Stimulated activated CD8-positive, alpha-beta memory T cell treated with anti-CD3 and anti-CD28 coated beads, Interleukin-15, amount 100 ng/mL, for 24 hours (primary cell): ENCODE data around the gene TTC33.
"Not testable (repeated sequence)": the region's sequence is repeated elsewhere in the genome, so short reads cannot be mapped to it uniquely, and the experiment has no call there.

Experiments
- DNase-seq: peaks from one replicate; pipeline ENCODE4 v3.0.0-alpha.2; 2020; ENCODE audit warnings: low read depth

Gene TTC33

DNA sequence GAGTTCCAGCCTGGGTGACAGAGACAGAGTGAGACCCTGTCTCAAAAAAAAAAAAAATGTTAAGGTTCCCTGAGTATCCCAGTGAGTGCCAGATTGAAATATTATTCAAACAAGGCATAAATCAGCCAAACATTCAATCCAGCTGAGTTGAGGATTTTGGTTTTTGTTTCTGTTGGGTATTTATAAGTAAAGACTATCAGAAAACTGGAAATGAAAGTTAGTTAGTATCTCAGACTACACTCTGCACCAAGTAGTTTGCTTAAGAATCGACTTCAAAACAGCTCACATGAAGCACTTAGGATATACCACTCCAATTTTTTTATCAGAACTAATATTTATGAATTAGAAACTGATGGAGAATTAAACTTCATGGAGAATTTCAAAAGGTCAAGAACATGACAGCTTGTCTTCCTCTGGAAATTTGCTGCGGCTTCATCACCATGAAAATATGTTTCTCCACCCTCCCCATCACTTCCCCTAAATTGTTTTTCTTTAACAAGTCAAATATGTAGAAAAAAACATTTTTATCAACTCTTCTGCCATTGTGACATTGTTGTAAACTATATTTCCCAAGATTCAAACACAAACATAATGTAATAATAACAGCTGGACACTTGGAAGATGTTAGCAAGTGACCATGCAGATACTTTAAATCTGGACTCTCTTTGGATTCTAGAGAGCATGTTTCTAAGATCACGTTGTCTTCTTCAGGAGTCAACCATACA lies 186.1 kb downstream of the TTC33 start:
- DNase-seq = no peak

GRCh38 chr5:40568548-40568947 lies 187.2 kb downstream of the TTC33 start:
- no peak for DNase-seq

DNA sequence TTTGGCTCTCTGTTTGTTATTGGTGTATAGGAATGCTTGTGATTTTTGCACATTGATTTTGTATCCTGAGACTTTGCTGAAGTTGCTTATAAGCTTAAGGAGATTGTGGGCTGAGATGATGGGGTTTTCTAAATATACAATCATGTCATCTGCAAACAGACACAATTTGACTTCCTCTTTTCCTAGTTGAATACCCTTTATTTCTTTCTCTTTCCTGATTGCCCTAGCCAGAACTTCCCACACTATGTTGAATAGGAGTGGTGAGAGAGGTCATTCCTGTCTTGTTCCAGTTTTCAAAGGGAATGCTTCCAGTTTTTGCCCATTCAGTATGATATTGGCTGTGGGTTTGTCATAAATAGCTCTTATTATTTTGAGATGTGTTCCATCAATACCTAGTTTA lies 192.6 kb downstream of the TTC33 start:
- not testable (repeated sequence) for DNase-seq

GRCh38 chr5:40560474-40561110 lies 195.2 kb downstream of the TTC33 start:
- no peak for DNase-seq

- no peak for DNase-seq
Observed at GRCh38 chr5:40559306-40559705, 196.5 kb downstream of the TTC33 start.

- no peak for DNase-seq
Observed at GRCh38 chr5:40557501-40557900, 198.3 kb downstream of the TTC33 start.

- DNase-seq = no peak
Observed at GRCh38 chr5:40556811-40557210, 198.9 kb downstream of the TTC33 start.

GRCh38 chr5:40555886-40556285 lies 199.9 kb downstream of the TTC33 start:
- no peak for DNase-seq

DNA sequence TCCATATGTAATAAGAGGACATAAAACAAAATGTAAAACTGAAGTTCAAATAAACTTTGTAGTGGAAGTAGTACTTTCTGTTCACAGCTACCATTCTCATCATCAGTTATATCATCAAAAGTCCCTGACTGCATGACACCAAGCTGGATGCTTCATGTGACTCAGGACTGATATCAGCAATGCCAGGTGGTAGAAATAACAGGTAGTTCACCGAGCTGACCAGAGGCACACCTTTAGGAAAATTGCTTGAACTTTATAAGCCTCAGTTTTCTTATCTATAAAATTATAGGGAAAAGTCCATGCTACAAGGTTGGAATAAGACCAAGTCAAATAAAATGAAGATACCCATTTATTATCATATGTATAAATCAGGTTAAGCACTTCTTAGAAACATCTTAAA lies 200.9 kb downstream of the TTC33 start:
- no peak for DNase-seq

GRCh38 chr5:40554054-40554453 lies 201.7 kb downstream of the TTC33 start:
- no peak for DNase-seq

DNA sequence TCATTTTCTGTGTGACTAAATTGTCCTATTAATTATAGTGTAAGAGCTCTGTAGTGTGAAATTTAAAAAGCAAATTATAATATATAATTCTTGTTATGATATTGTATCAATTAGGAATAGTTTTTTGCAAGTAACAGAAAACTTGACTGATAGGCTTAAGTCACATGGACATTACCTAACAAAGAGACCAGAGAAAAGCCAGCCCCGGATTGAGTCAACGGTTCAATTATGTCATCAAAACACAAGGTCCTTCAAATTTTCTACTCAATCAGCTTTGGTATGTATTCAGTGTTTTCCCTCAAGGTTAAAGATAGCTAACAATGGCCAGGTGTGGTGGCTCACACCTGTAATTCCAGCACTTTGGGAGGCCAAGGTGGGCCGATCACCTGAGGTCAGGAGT lies 202.8 kb downstream of the TTC33 start:
- DNase-seq = no peak

GRCh38 chr5:40551496-40552491 lies 204.0 kb downstream of the TTC33 start:
- DNase-seq = no peak

GRCh38 chr5:40550481-40550880 lies 205.3 kb downstream of the TTC33 start:
- DNase-seq = no peak

GRCh38 chr5:40549616-40550015 lies 206.1 kb downstream of the TTC33 start:
- no peak for DNase-seq

DNA sequence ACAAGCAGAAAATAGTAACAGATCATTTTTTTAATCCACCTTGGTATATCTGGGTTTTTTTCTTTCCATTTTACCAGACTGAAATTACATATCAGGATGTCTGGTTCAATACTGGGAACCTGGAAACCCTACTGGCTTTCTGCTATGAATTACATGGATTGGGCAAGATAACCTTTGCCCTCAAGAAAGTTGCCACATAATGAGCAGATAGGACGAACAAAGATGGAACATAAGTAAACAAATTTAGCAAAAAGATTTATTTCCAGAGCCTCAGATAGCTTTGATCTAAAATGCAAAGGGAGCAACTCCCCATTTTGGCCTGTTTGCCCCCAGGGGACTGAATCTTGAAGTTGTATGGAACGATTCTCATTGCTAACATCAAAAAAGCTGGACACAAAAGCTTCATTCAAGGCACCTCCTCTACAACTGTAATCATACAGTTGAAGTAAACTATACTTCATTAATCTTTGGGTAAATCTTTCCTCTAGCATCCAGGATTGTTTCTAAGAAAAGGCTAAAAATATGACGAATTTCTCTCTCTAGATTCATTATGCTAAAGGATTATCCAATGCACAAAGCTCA lies 207.7 kb downstream of the TTC33 start:
- no peak for DNase-seq

- DNase-seq = no peak
Observed at GRCh38 chr5:40547557-40547956, 208.2 kb downstream of the TTC33 start.

DNA sequence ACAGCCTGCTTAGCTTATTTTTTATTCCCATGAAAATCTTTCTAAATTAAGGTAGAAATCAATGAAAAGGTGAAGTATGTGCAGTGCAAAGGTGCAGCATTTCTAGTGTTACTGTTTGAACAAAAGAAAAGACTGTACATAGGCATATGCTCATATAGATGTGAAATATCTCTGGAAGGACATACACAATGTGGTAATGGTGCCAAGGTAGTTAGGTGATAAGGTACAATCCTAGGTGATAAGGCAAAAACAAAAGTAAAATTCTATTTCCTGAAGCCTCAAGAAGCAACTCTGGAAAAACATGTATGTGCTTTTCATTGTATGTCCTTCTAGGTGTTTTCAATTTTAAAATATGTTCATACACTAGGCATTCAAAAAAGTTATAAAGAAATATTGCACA lies 215.5 kb downstream of the TTC33 start:
- no peak for DNase-seq

- no peak for DNase-seq
Observed at GRCh38 chr5:40524677-40525076, 231.1 kb downstream of the TTC33 start.

DNA sequence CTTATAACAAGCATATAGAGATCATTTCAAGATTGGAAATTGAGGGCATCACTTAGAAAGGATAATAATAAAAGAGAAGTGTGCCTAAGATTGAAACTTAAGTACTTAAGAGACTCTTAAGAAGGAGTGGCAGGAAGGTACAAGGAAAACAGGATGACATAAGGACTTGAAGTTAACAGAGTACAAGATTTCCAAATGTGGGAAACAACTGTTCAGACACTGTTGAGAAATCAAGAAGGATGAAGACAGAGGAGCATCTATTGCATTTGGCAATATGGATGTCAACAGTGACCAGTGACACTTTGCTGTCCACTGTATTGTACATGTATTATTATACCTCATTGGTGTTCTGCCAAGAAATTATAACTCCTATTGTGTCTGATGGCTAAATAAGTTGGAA lies 233.8 kb downstream of the TTC33 start:
- no peak for DNase-seq

DNA sequence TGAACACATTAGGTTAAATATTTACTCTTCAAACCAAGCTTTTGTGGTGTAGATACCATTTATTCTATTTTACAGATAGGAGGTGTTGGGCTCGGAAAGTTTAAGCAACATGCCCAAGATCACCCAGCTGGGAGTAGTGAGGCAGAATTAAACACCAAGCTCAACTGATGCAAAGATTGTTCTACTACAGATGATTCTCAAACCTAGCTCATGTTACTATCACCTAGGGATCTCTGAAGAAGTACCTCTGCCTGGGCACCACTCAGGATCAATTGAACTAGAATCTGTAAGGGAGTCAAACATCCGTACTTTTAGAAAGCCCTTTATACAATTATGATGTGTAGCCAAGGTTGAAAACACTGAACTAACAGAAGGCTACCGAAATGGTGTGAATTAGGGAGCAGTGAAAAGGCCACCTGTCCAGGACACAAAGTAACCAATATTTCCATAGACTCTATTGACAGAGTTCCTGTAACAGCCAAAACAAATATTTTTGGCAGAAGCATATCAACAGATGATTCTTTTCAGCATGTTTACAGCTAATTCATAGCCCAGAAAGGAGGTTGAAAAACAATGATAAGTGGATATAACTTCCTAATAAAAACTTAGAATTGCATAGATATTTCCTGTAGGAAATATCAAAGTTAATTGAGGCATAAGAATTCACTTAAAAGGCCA lies 234.5 kb downstream of the TTC33 start:
- DNase-seq = no peak

GRCh38 chr5:40518485-40518917 lies 237.3 kb downstream of the TTC33 start:
- DNase-seq = no peak

DNA sequence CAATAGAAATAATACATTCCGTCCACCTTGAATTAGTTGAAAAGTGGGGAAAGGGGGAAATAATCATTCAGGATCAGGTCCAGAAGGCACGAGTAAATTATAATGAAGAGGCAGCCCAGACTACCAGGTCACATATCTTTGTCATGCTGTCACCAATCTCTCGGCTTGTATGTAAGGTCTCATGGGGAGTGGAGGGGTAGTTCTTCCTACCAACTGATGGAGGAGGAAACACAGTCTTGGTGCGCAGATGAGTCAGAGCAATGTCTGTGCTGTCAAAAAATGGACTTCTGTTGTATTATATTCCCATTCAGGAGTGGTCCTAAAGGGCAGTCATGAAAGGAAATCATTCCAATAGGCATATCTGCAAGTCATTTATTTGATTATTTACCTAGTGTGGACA lies 240.3 kb downstream of the TTC33 start:
- DNase-seq = no peak
